H9 (cell line): ENCODE data around the gene CACNA1A. TPM values are rescaled to one million over a fixed set of nuclear protein-coding genes. Genes with fewer than 3 reads are reported as not detected.

Experiments
- DNase-seq: peaks from one replicate; pipeline ENCODE4 v3.0.0-alpha.2; 2017
- H2AFZ ChIP-seq: one replicate; pipeline ENCODE4 v1.6.1; 2013; ENCODE audit warnings: mild to moderate bottlenecking, low read length, control low read depth, moderate library complexity
- H2AK5ac ChIP-seq: 2 replicates; pipeline ENCODE4 v1.6.1; 2013; ENCODE audit warnings: low read length, control low read depth, mixed read lengths; ENCODE audit not compliant: insufficient read length
- H2BK120ac ChIP-seq: one replicate; pipeline ENCODE4 v1.6.1; 2013; ENCODE audit warnings: low read depth, mild to moderate bottlenecking, low read length, control low read depth, inconsistent platforms; ENCODE audit not compliant: poor library complexity, severe bottlenecking
- H2BK12ac ChIP-seq: 2 replicates; pipeline ENCODE4 v1.6.1; 2013; ENCODE audit warnings: low read length, control low read depth, mixed read lengths, low read depth; ENCODE audit not compliant: insufficient read length
- H2BK15ac ChIP-seq: 2 replicates; pipeline ENCODE4 v1.6.1; 2013; ENCODE audit warnings: low read depth, low read length, control low read depth
- H2BK20ac ChIP-seq: one replicate; pipeline ENCODE4 v1.6.1; 2013; ENCODE audit warnings: low read depth, mild to moderate bottlenecking, low read length, control low read depth, inconsistent platforms; ENCODE audit not compliant: poor library complexity, severe bottlenecking
- H2BK5ac ChIP-seq: 2 replicates; pipeline ENCODE4 v1.6.1; 2013; ENCODE audit warnings: low read length, control low read depth, mixed read lengths; ENCODE audit not compliant: insufficient read length
- H3K14ac ChIP-seq: 2 replicates; pipeline ENCODE4 v1.6.1; 2013; ENCODE audit warnings: low read length, control low read depth; ENCODE audit not compliant: insufficient read depth
- H3K18ac ChIP-seq: 2 replicates; pipeline ENCODE4 v1.6.1; 2013; ENCODE audit warnings: low read depth, mild to moderate bottlenecking, mixed read lengths, low read length, control low read depth; ENCODE audit not compliant: insufficient read length
- H3K23ac ChIP-seq: 2 replicates; pipeline ENCODE4 v1.6.1; 2013; ENCODE audit warnings: low read length, control low read depth, mixed read lengths, low read depth; ENCODE audit not compliant: insufficient read length
- H3K23me2 ChIP-seq: 2 replicates; pipeline ENCODE4 v1.6.1; 2013; ENCODE audit warnings: low read depth, mild to moderate bottlenecking, mixed read lengths, low read length, control low read depth; ENCODE audit not compliant: insufficient read length, poor library complexity, severe bottlenecking
- H3K27ac ChIP-seq: 2 replicates; pipeline ENCODE4 v1.5.1; 2013; ENCODE audit warnings: low read length, control low read depth, mixed read lengths, low read depth; ENCODE audit not compliant: insufficient read length
- H3K27me3 ChIP-seq: 2 replicates; pipeline ENCODE4 v1.6.1; 2013; ENCODE audit warnings: low read length, control low read depth, inconsistent platforms; ENCODE audit not compliant: insufficient read depth
- H3K4ac ChIP-seq: 2 replicates; pipeline ENCODE4 v1.6.1; 2013; ENCODE audit warnings: low read depth, mild to moderate bottlenecking, control low read depth, inconsistent platforms, low read length, moderate library complexity
- H3K4me1 ChIP-seq: 2 replicates; pipeline ENCODE4 v1.6.1; 2013; ENCODE audit warnings: low read length, control low read depth, inconsistent platforms; ENCODE audit not compliant: insufficient read depth
- H3K4me2 ChIP-seq: 2 replicates; pipeline ENCODE4 v1.6.1; 2013; ENCODE audit warnings: low read length, control low read depth, mixed read lengths; ENCODE audit not compliant: insufficient read length, insufficient read depth
- H3K56ac ChIP-seq: 2 replicates; pipeline ENCODE4 v1.6.1; 2013; ENCODE audit warnings: low read depth, mild to moderate bottlenecking, mixed read lengths, low read length, control low read depth; ENCODE audit not compliant: insufficient read length
- H3K79me1 ChIP-seq: 2 replicates; pipeline ENCODE4 v1.6.1; 2013; ENCODE audit warnings: low read depth, mild to moderate bottlenecking, moderate library complexity, low read length, control low read depth, inconsistent platforms; ENCODE audit not compliant: insufficient read depth, poor library complexity, severe bottlenecking
- H3K79me2 ChIP-seq: 2 replicates; pipeline ENCODE4 v1.6.1; 2013; ENCODE audit warnings: low read length, control low read depth, inconsistent platforms; ENCODE audit not compliant: insufficient read depth
- H3K9ac ChIP-seq: 2 replicates; pipeline ENCODE4 v1.6.1; 2013; ENCODE audit warnings: low read length, control low read depth, mixed read lengths; ENCODE audit not compliant: insufficient read length; ENCODE audit errors: extremely low read depth
- H3K9me3 ChIP-seq: one replicate; pipeline ENCODE4 v1.6.1; 2013; ENCODE audit warnings: low read depth, low read length, inconsistent platforms; ENCODE audit not compliant: control insufficient read depth
- H3T11ph ChIP-seq: one replicate; pipeline ENCODE4 v1.6.1; 2013; ENCODE audit warnings: mild to moderate bottlenecking, low read length, control low read depth, inconsistent platforms
- H4K20me1 ChIP-seq: one replicate; pipeline ENCODE4 v1.6.1; 2013; ENCODE audit not compliant: control insufficient read depth, insufficient read length, insufficient read depth
- H4K5ac ChIP-seq: 2 replicates; pipeline ENCODE4 v1.6.1; 2013; ENCODE audit warnings: low read depth, mild to moderate bottlenecking, mixed read lengths, low read length, control low read depth; ENCODE audit not compliant: insufficient read length
- H4K8ac ChIP-seq: replicated peaks from 2 replicates; pipeline ENCODE4 v1.6.1; 2013; ENCODE audit warnings: low read length, control low read depth, mixed read lengths, low read depth; ENCODE audit not compliant: insufficient read length
- H4K91ac ChIP-seq: 2 replicates; pipeline ENCODE4 v1.6.1; 2013; ENCODE audit warnings: low read depth, mild to moderate bottlenecking, moderate library complexity, mixed read lengths, low read length, control low read depth; ENCODE audit not compliant: insufficient read length
- H3K27ac Mint-ChIP-seq, 3 experiments: 2 replicates in 2 of 3; 3 replicates in 1 of 3; pipeline ENCODE4 v1.8.0; 2020 to 2021; ENCODE audit warnings: mixed read lengths in 3 of 3, mild to moderate bottlenecking in 1 of 3, moderate library complexity in 1 of 3
- H3K27me3 Mint-ChIP-seq: 2 replicates; pipeline ENCODE4 v1.8.0; 2021; ENCODE audit warnings: low read depth, mild to moderate bottlenecking, moderate library complexity, mixed read lengths
- H3K36me3 Mint-ChIP-seq, 3 experiments: 2 replicates in 2 of 3; 3 replicates in 1 of 3; pipeline ENCODE4 v1.8.0; 2020 to 2021; ENCODE audit warnings: low read depth in 3 of 3, mixed read lengths in 3 of 3; ENCODE audit not compliant: insufficient read depth in 1 of 3
- H3K4me1 Mint-ChIP-seq, 2 experiments: 2 replicates each; pipeline ENCODE4 v1.8.0; 2020; ENCODE audit warnings: mixed read lengths in 2 of 2
- H3K4me3 Mint-ChIP-seq, 2 experiments: 2 replicates in 1 of 2; 3 replicates in 1 of 2; pipeline ENCODE4 v1.8.0; 2020 to 2021; ENCODE audit warnings: mild to moderate bottlenecking in 2 of 2, mixed read lengths in 2 of 2, moderate library complexity in 1 of 2
- H3K9me3 Mint-ChIP-seq, 2 experiments: 2 replicates in 1 of 2; 3 replicates in 1 of 2; pipeline ENCODE4 v1.8.0; 2020; ENCODE audit warnings: mild to moderate bottlenecking in 2 of 2, mixed read lengths in 2 of 2, moderate library complexity in 1 of 2
- CTCF ChIP-seq: fragments of 200-600 bp; sonication (generic); conservative IDR thresholded peaks from 3 replicates; pipeline ENCODE4 v1.8.0; 2021; ENCODE audit warnings: antibody characterized with exemption, mild to moderate bottlenecking
- WGBS: extraction: QIAGEN DNeasy Blood & Tissue Kit; methylation state at CpG from one replicate; pipeline ENCODE4 v1.1.7; 2013; ENCODE audit warnings: missing lambda C conversion rate, low lambda C conversion rate, mixed read lengths; ENCODE audit not compliant: insufficient read length; ENCODE audit errors: extremely low coverage; 5-methylcytosine and 5-hydroxymethylcytosine counted together
- total RNA-seq: library from RNA; stranded (reverse); gene quantifications from 2 replicates; pipeline ENCODE4 v1.2.1, GENCODE V29; 2021

The CACNA1A gene
- total RNA-seq, 1 experiment from 2014 or later = 8.0 TPM

- no peak for TF ChIP-seq CTCF
- DNase-seq = no peak
- Histone ChIP-seq H2BK5ac (no peak overlapping the region), H2AK5ac (no peak overlapping the region), H3K4me2 (no peak overlapping the region), H3K23me2 (no peaks in the 10 kb centered on the region), H4K20me1 (no peaks in the 10 kb centered on the region), H3K9me3 (peaks cover 5% of the 10 kb centered on the region), H3K27ac (no peak overlapping the region), H3K79me1 (no peaks in the 10 kb centered on the region), H3K14ac (no peak overlapping the region), H3K9ac (no peak overlapping the region), H3T11ph (no peak overlapping the region), H2BK120ac (no peak overlapping the region), H4K5ac (no peak overlapping the region), H3K23ac (no peak overlapping the region), H4K91ac (no peak overlapping the region), H3K18ac (no peak overlapping the region), H3K4ac (no peak overlapping the region), H3K4me1 (no peaks in the 10 kb centered on the region), H2AFZ (no peak overlapping the region), H3K56ac (no peak overlapping the region), H3K79me2 (no peaks in the 10 kb centered on the region), H2BK12ac (no peak overlapping the region), H3K27me3 (no peaks in the 10 kb centered on the region), H2BK15ac (no peak overlapping the region), H4K8ac (no peak overlapping the region), H2BK20ac (no peak overlapping the region)
- H3K9me3 Mint-ChIP-seq = peaks cover 3 to 6% of the 10 kb centered on the region in 2 experiments; a peak in 4 of 5 replicates
- no peaks in the 10 kb centered on the region for H3K4me1 Mint-ChIP-seq
- peaks cover 0 to 11% (median 10%) of the 10 kb centered on the region in 3 experiments; a peak in 4 of 7 replicates for H3K36me3 Mint-ChIP-seq
- WGBS = no CpG with 5 or more reads among the region's 1 CpG
- H3K4me3 Mint-ChIP-seq = no peak overlapping the region
- no peak overlapping the region for H3K27ac Mint-ChIP-seq
- peaks cover 8% of the 10 kb centered on the region for H3K27me3 Mint-ChIP-seq
Measured at GRCh38 chr19:13484166-13484565, 22.1 kb downstream of the CACNA1A start.
